SK-N-MC (cell line): ENCODE measurements around the gene GSE1.

Source experiments
- EZH2 ChIP-seq: fragments of 200-600 bp; sonication (generic); IDR thresholded peaks from one replicate; pipeline ENCODE4 v1.6.1; 2017; ENCODE audit warnings: antibody characterized with exemption
- FOXP2 ChIP-seq: optimal IDR thresholded peaks from 2 replicates; pipeline ENCODE3; 2011; ENCODE audit warnings: mild to moderate bottlenecking, moderate library complexity; ENCODE audit not compliant: insufficient read depth; ENCODE audit errors: extremely low read length, control extremely low read depth
- POLR2AphosphoS5 ChIP-seq: IDR thresholded peaks from 2 replicates; pipeline ENCODE4 v1.6.1; 2012; ENCODE audit warnings: mild to moderate bottlenecking, low read depth, low read length, borderline replicate concordance

DNA sequence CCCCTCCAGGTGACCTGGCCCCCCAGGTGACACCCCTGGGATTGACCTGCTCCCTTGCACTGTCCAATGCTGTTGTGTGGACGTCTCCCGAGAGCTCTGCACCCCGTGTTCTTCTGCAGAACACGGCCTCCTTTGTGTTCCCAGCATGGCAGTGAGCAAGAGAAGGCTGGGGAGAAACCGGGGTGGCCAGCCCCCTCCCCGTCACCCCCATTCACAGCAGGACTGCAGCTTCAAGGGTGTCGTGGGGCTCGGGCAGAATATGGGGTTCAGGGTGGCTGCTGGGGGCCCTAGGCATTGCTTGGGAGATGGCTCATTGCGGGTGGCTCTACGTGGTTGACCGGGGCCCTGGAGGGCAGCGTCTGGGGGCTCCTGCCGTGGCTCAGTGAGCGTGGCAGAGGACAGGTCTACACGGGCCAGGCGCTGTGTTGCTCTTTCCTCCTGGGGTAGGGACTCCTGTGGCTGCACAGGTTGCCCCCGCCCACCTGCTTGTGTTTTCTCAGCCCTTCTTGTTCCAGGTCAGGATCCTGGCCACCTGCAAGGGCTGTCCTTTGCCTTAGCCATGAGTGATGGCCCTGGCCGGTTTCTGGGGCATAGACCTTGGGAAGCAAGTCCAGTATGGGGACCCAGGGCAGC is 12.5 kb downstream of the GSE1 start:
- TF ChIP-seq EZH2, result no peak
- TF ChIP-seq POLR2AphosphoS5, result no peak
- no peak for TF ChIP-seq FOXP2
